BLaER1 (cell line): ENCODE measurements around the gene ZKSCAN5.
A peak's percentile ranks its signal among the peaks of the same experiment; 100 is the strongest.

Experiments
- H3K27ac ChIP-seq: shearing (Covaris generic); formaldehyde crosslinking; 2 replicates; pipeline ENCODE4 v1.8.1; 2022
- H3K27me3 ChIP-seq: shearing (Covaris generic); formaldehyde crosslinking; 2 replicates; pipeline ENCODE4 v1.8.1; 2022
- H3K36me3 ChIP-seq: shearing (Covaris generic); formaldehyde crosslinking; 2 replicates; pipeline ENCODE4 v1.8.1; 2022
- H3K4me1 ChIP-seq: shearing (Covaris generic); formaldehyde crosslinking; 2 replicates; pipeline ENCODE4 v1.8.1; 2022
- H3K4me2 ChIP-seq: shearing (Covaris generic); formaldehyde crosslinking; 2 replicates; pipeline ENCODE4 v1.8.1; 2022
- H3K4me3 ChIP-seq: shearing (Covaris generic); formaldehyde crosslinking; 2 replicates; pipeline ENCODE4 v1.8.1; 2022
- H3K9ac ChIP-seq: shearing (Covaris generic); formaldehyde crosslinking; 2 replicates; pipeline ENCODE4 v1.8.1; 2022
- H3K9me3 ChIP-seq: shearing (Covaris generic); formaldehyde crosslinking; 2 replicates; pipeline ENCODE4 v1.8.1; 2022
- H4K20me1 ChIP-seq: shearing (Covaris generic); formaldehyde crosslinking; 2 replicates; pipeline ENCODE4 v1.8.1; 2022
- Cebpa-rat ChIP-seq: shearing (Covaris generic); IDR thresholded peaks from 2 replicates; pipeline ENCODE4 v1.8.1; 2022

Gene ZKSCAN5

GRCh38 chr7:99504603-99505323 lies at the start of gene ZKSCAN5:
Gene ZKSCAN5 (plus strand): TSS chr7:99504662. CDS start chr7:99506045, 1,383 bp downstream.
- Histone ChIP-seq H3K4me2 (peak within 1 kb of the TSS; percentile 86), H3K27me3 (no peaks in the 10 kb centered on the region), H3K9ac (peak within 1 kb of the TSS; percentile 87), H3K9me3 (no peaks in the 10 kb centered on the region), H3K36me3 (peaks cover 13% of the 10 kb centered on the region), H3K4me1 (peaks cover 34% of the 10 kb centered on the region), H3K27ac (peak within 1 kb of the TSS; percentile 85), H3K4me3 (peak within 1 kb of the TSS; percentile 82), H4K20me1 (peaks cover 7% of the 10 kb centered on the region)
- no peak for TF ChIP-seq Cebpa-rat

GRCh38 chr7:99455874-99456273 lies 48.6 kb upstream of the ZKSCAN5 start:
- TF ChIP-seq Cebpa-rat: no peak
- H3K4me2 ChIP-seq: no peak overlapping the region
- H3K4me1 ChIP-seq: peaks cover 6% of the 10 kb centered on the region
- no peak overlapping the region for H3K27ac ChIP-seq
- H3K9ac ChIP-seq: no peak overlapping the region
- no peaks in the 10 kb centered on the region for H3K27me3 ChIP-seq
- H4K20me1 ChIP-seq: peaks cover 100% of the 10 kb centered on the region
- H3K36me3 ChIP-seq: peaks cover 100% of the 10 kb centered on the region
- no peaks in the 10 kb centered on the region for H3K9me3 ChIP-seq
- H3K4me3 ChIP-seq: no peak overlapping the region

- no peak overlapping the region for H3K27ac ChIP-seq
- H3K4me1 ChIP-seq: peaks cover 8% of the 10 kb centered on the region
- peaks cover 100% of the 10 kb centered on the region for H3K36me3 ChIP-seq
- no peaks in the 10 kb centered on the region for H3K27me3 ChIP-seq
- no peak overlapping the region for H3K4me3 ChIP-seq
- peaks cover 100% of the 10 kb centered on the region for H4K20me1 ChIP-seq
- no peak overlapping the region for H3K4me2 ChIP-seq
- H3K9me3 ChIP-seq: no peaks in the 10 kb centered on the region
- no peak for TF ChIP-seq Cebpa-rat
- no peak overlapping the region for H3K9ac ChIP-seq
Measured at GRCh38 chr7:99456288-99456687, 48.2 kb upstream of the ZKSCAN5 start.

- no peak overlapping the region for H3K9ac ChIP-seq
- H3K4me3 ChIP-seq: no peak overlapping the region
- H3K36me3 ChIP-seq: peaks cover 100% of the 10 kb centered on the region
Measured at GRCh38 chr7:99457050-99457649, 47.3 kb upstream of the ZKSCAN5 start.

GRCh38 chr7:99457650-99458493 lies 46.6 kb upstream of the ZKSCAN5 start:
- peak overlapping the region; percentile 45; the same call in 1 of the 2 replicates for H3K9ac ChIP-seq
- H3K27ac ChIP-seq: no peak overlapping the region
- H3K27me3 ChIP-seq: no peaks in the 10 kb centered on the region
- H3K4me1 ChIP-seq: peaks cover 13% of the 10 kb centered on the region
- TF ChIP-seq Cebpa-rat: no peak
- H3K4me3 ChIP-seq: no peak overlapping the region
- H3K4me2 ChIP-seq: no peak overlapping the region
- H3K9me3 ChIP-seq: no peaks in the 10 kb centered on the region
- peaks cover 100% of the 10 kb centered on the region for H4K20me1 ChIP-seq
- peaks cover 100% of the 10 kb centered on the region for H3K36me3 ChIP-seq

More at GRCh38 chr7:99457050-99457649, 47.3 kb upstream of the ZKSCAN5 start:
- Histone ChIP-seq H3K27ac (no peak overlapping the region), H3K27me3 (no peaks in the 10 kb centered on the region), H3K4me1 (peaks cover 13% of the 10 kb centered on the region), H3K4me2 (no peak overlapping the region), H3K9me3 (no peaks in the 10 kb centered on the region), H4K20me1 (peaks cover 100% of the 10 kb centered on the region)
- TF ChIP-seq Cebpa-rat: no peak

GRCh38 chr7:99459087-99459486 lies 45.4 kb upstream of the ZKSCAN5 start:
- Histone ChIP-seq H3K27ac (no peak overlapping the region), H4K20me1 (peaks cover 99% of the 10 kb centered on the region), H3K4me2 (no peak overlapping the region), H3K9ac (no peak overlapping the region), H3K9me3 (no peaks in the 10 kb centered on the region), H3K36me3 (peaks cover 100% of the 10 kb centered on the region), H3K27me3 (no peaks in the 10 kb centered on the region), H3K4me3 (no peak overlapping the region), H3K4me1 (peaks cover 25% of the 10 kb centered on the region)
- no peak for TF ChIP-seq Cebpa-rat

GRCh38 chr7:99460651-99461050 lies 43.8 kb upstream of the ZKSCAN5 start:
- Histone ChIP-seq H3K27me3 (no peaks in the 10 kb centered on the region), H3K9ac (no peak overlapping the region), H3K4me3 (no peak overlapping the region), H3K9me3 (no peaks in the 10 kb centered on the region), H3K36me3 (peaks cover 91% of the 10 kb centered on the region), H3K27ac (no peak overlapping the region), H3K4me1 (peaks cover 39% of the 10 kb centered on the region), H4K20me1 (peaks cover 84% of the 10 kb centered on the region), H3K4me2 (no peak overlapping the region)
- no peak for TF ChIP-seq Cebpa-rat

GRCh38 chr7:99461221-99461620 lies 43.2 kb upstream of the ZKSCAN5 start:
- Histone ChIP-seq H3K36me3 (peaks cover 85% of the 10 kb centered on the region), H3K27ac (no peak overlapping the region), H4K20me1 (peaks cover 78% of the 10 kb centered on the region), H3K4me1 (peaks cover 40% of the 10 kb centered on the region), H3K9me3 (no peaks in the 10 kb centered on the region), H3K27me3 (no peaks in the 10 kb centered on the region), H3K9ac (no peak overlapping the region), H3K4me3 (no peak overlapping the region), H3K4me2 (no peak overlapping the region)
- no peak for TF ChIP-seq Cebpa-rat

- peak overlapping the region; percentile 93 for H3K27ac ChIP-seq
- peak overlapping the region; percentile 91 for H3K4me3 ChIP-seq
- peaks cover 44% of the 10 kb centered on the region for H3K36me3 ChIP-seq
- no peaks in the 10 kb centered on the region for H3K9me3 ChIP-seq
- no peaks in the 10 kb centered on the region for H3K27me3 ChIP-seq
- TF ChIP-seq Cebpa-rat: no peak
- peaks cover 39% of the 10 kb centered on the region for H3K4me1 ChIP-seq
- peak overlapping the region; percentile 84 for H3K4me2 ChIP-seq
- peak overlapping the region; percentile 96 for H3K9ac ChIP-seq
- H4K20me1 ChIP-seq: peaks cover 36% of the 10 kb centered on the region
Measured at GRCh38 chr7:99465421-99465768, 39.1 kb upstream of the ZKSCAN5 start.
